H1 (cell line): ENCODE results near the gene GALR2.

ENCODE experiments used
- ASH2L ChIP-seq: fragments of 200-600, 300-600 bp; sonication (generic); IDR thresholded peaks from one replicate; pipeline ENCODE4 v1.7.1; 2017; ENCODE audit warnings: low read length
- CEBPB ChIP-seq: IDR thresholded peaks from 2 replicates; pipeline ENCODE4 v1.6.1; 2012; ENCODE audit warnings: low read depth, low read length
- GABPA ChIP-seq: IDR thresholded peaks from 2 replicates; pipeline ENCODE4 v1.6.1; 2011; ENCODE audit warnings: mild to moderate bottlenecking, low read length, moderate library complexity, borderline replicate concordance; ENCODE audit not compliant: insufficient read depth
- HDAC6 ChIP-seq: IDR thresholded peaks from one replicate; pipeline ENCODE4 v1.7.1; 2012; ENCODE audit warnings: low read depth, mild to moderate bottlenecking, inconsistent platforms, low read length, moderate library complexity
- POLR2A ChIP-seq, 2 experiments: IDR thresholded peaks; 1 replicate in 1 of 2; 2 replicates in 1 of 2; pipeline ENCODE4 v1.6.1; 2011; ENCODE audit warnings: low read depth in 2 of 2, low read length in 2 of 2, mild to moderate bottlenecking in 2 of 2; ENCODE audit errors: control extremely low read depth in 1 of 2
- RAD21 ChIP-seq, 2 experiments: IDR thresholded peaks in 1 of 2; conservative IDR thresholded peaks in 1 of 2; 2 replicates each; pipeline ENCODE4 v1.6.1; 2011; ENCODE audit warnings: low read depth in 2 of 2, low read length in 2 of 2, improper control_type of control experiment in 1 of 2, inconsistent platforms in 1 of 2, mild to moderate bottlenecking in 1 of 2, moderate library complexity in 1 of 2
- RFX5 ChIP-seq: IDR thresholded peaks from 2 replicates; pipeline ENCODE4 v1.6.1; 2011; ENCODE audit warnings: low read depth, low read length, improper control_type of control experiment, borderline replicate concordance
- RNF2 ChIP-seq: fragments of 200-900, 300-1000 bp; sonication (generic); IDR thresholded peaks from 2 replicates; pipeline ENCODE4 v1.7.1; 2016; ENCODE audit warnings: borderline replicate concordance, low read depth, mild to moderate bottlenecking, antibody characterized with exemption, low read length; ENCODE audit not compliant: poor library complexity, severe bottlenecking; ENCODE audit errors: missing control alignments
- SP1 ChIP-seq: IDR thresholded peaks from 2 replicates; pipeline ENCODE4 v1.6.1; 2011; ENCODE audit warnings: low read depth, low read length
- TF ChIP-seq, protein P1 (sequence below), 3 experiments: IDR thresholded peaks; 1 replicate in 2 of 3; 2 replicates in 1 of 3; pipeline versions ENCODE4 v1.5.1 to v1.6.1; 2011; ENCODE audit warnings: low read length in 3 of 3, mild to moderate bottlenecking in 3 of 3, inconsistent platforms in 2 of 3, low read depth in 1 of 3, moderate library complexity in 1 of 3; ENCODE audit not compliant: insufficient read depth in 1 of 3; ENCODE audit errors: control extremely low read depth in 1 of 3
- TF ChIP-seq, protein P2 (sequence below): IDR thresholded peaks from 2 replicates; pipeline ENCODE4 v1.6.1; 2012; ENCODE audit warnings: low read length, inconsistent platforms

DNA sequence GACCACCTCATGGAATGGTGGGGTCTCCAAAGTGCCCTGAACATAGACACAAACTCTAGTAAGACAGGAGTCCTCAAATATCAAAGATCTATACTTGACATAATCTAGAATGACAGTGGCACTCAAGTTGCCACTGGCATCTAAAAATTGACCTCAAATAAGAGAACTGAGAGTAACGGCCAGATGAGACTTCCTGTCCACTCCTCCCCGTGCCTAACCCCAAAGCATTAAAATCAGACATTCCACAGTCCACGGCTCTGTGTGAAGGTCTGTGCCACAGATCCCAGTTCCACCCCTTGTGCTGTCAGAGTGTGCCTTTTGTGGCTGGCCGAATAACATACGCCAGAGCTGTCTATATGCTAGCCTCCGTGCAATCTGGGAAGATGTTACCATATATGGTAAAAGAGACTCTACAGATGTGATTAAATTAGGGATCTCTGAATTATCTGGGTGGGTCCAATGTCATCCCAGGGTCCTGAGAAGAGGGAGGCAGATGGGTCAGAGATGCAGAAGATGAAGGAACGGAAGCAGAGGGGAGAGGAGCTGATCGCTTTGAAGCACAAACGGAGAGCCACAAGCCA lies 26.5 kb upstream of the GALR2 start:
- TF ChIP-seq, protein P1, sequence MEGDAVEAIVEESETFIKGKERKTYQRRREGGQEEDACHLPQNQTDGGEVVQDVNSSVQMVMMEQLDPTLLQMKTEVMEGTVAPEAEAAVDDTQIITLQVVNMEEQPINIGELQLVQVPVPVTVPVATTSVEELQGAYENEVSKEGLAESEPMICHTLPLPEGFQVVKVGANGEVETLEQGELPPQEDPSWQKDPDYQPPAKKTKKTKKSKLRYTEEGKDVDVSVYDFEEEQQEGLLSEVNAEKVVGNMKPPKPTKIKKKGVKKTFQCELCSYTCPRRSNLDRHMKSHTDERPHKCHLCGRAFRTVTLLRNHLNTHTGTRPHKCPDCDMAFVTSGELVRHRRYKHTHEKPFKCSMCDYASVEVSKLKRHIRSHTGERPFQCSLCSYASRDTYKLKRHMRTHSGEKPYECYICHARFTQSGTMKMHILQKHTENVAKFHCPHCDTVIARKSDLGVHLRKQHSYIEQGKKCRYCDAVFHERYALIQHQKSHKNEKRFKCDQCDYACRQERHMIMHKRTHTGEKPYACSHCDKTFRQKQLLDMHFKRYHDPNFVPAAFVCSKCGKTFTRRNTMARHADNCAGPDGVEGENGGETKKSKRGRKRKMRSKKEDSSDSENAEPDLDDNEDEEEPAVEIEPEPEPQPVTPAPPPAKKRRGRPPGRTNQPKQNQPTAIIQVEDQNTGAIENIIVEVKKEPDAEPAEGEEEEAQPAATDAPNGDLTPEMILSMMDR (IDR thresholded peaks at IDR 0.05; ENCODE audit: control extremely low read depth in 1 of 3, insufficient read depth in 1 of 3, low read depth in 1 of 3, low read length in 3 of 3), result no peak
- TF ChIP-seq CEBPB (no peak), ASH2L (no peak), SP1 (no peak), HDAC6 (no peak), POLR2A (IDR thresholded peaks at IDR 0.05; ENCODE audit: control extremely low read depth in 1 of 2, low read depth in 2 of 2, low read length in 2 of 2) (no peak), RAD21 (IDR thresholded peaks at IDR 0.05 in 1 of 2, conservative IDR thresholded peaks at IDR 0.05 in 1 of 2; ENCODE audit: low read depth in 2 of 2, low read length in 2 of 2) (no peak), GABPA (no peak), RFX5 (no peak), RNF2 (no peak)
- TF ChIP-seq, protein P2, sequence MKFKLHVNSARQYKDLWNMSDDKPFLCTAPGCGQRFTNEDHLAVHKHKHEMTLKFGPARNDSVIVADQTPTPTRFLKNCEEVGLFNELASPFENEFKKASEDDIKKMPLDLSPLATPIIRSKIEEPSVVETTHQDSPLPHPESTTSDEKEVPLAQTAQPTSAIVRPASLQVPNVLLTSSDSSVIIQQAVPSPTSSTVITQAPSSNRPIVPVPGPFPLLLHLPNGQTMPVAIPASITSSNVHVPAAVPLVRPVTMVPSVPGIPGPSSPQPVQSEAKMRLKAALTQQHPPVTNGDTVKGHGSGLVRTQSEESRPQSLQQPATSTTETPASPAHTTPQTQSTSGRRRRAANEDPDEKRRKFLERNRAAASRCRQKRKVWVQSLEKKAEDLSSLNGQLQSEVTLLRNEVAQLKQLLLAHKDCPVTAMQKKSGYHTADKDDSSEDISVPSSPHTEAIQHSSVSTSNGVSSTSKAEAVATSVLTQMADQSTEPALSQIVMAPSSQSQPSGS, result no peak
